Keratinocyte (primary cell): ENCODE data around the gene NFATC2.

Experiments used
- EZH2 ChIP-seq: IDR thresholded peaks from one replicate; pipeline ENCODE4 v1.6.1; 2012; ENCODE audit warnings: inconsistent platforms, mild to moderate bottlenecking, low read length, moderate library complexity
- TF ChIP-seq, protein P1 (sequence below), 3 experiments: IDR thresholded peaks in 1 of 3; conservative IDR thresholded peaks in 1 of 3; optimal IDR thresholded peaks in 1 of 3; 2 replicates in 2 of 3; 3 replicates in 1 of 3; pipeline versions ENCODE3 to v1.5.1; 2011; ENCODE audit warnings: low read length in 3 of 3, mild to moderate bottlenecking in 3 of 3, moderate library complexity in 2 of 3, control low read depth in 1 of 3, inconsistent platforms in 1 of 3; ENCODE audit not compliant: insufficient read depth in 2 of 3; ENCODE audit errors: extremely low read depth in 1 of 3

DNA sequence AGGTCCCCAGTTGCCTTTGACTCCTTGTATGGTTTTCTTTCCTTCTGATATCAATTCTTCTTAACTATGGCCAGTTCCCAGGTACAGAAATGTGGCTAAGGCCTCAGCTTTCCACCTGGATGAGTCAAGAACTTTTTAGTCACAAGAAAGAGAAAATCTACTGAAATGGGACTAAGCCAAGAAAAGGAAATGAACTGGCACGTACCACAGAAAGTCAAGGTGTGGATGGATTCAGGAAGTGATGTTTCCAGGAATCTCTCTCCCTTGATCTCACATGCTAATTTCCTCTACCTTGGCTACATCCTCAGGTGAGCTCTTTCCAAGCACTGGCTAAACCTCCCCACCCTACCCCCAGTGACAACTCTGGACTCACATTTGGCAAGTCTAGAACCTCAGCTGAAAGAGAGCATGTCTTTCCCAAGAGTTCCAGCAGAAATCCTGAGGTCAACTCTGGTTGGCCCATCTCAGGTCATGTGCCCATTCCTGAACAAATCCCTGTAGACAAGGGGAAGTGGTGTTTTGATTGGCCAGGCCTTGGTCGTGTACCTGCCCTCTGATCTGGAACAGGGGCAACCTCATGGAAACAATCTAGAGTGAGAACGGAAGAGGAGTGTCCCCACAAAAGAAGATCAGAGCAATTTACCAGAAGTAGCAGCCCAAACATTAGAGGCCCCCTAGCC lies 205.3 kb downstream of the NFATC2 start:
- TF ChIP-seq, protein P1, sequence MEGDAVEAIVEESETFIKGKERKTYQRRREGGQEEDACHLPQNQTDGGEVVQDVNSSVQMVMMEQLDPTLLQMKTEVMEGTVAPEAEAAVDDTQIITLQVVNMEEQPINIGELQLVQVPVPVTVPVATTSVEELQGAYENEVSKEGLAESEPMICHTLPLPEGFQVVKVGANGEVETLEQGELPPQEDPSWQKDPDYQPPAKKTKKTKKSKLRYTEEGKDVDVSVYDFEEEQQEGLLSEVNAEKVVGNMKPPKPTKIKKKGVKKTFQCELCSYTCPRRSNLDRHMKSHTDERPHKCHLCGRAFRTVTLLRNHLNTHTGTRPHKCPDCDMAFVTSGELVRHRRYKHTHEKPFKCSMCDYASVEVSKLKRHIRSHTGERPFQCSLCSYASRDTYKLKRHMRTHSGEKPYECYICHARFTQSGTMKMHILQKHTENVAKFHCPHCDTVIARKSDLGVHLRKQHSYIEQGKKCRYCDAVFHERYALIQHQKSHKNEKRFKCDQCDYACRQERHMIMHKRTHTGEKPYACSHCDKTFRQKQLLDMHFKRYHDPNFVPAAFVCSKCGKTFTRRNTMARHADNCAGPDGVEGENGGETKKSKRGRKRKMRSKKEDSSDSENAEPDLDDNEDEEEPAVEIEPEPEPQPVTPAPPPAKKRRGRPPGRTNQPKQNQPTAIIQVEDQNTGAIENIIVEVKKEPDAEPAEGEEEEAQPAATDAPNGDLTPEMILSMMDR (optimal IDR thresholded peaks at IDR 0.05 in 1 of 3, IDR thresholded peaks at IDR 0.05 in 1 of 3, conservative IDR thresholded peaks at IDR 0.05 in 1 of 3; ENCODE audit: extremely low read depth in 1 of 3, insufficient read depth in 2 of 3, low read length in 3 of 3) = no peak
- no peak for TF ChIP-seq EZH2
